ENCODE measurements around the gene TRIM65.

DNA sequence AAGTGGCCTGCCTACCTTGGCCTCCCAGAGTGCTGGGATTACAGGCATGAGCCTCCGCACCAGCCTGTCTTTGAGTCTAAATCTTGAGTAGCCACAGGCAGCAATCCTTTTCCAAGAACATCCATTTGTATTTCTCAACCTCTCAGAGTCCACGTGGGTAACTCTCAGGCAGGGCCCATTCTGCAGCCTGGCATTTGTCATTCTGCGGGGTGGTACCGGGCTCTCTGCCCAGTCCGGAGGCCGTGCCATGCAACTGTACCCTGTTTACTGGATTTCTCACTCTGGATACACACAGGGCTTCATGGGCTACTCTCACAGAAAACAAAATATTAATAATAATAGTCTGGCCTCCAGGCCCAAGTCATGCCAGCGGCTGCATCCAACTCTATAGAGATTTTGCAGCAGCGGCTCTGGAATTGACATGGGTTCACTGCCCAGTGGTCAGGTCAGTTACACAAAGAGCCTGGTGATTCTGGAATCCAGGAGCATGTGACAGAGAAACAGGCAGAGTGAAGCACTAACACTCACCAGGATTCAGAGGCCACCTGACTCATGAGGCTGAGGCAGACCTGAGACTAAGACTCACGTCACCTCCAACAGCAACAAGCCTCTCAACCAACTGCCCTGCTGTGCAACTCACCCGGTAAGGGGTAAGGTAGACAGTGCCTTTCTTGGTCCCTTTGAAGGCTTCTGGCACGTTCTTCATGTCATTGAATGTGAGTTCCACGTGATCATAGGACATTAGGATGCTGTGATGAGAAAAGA is 45.6 kb downstream of the TRIM65 start:
- TF ChIP-seq, protein P1, sequence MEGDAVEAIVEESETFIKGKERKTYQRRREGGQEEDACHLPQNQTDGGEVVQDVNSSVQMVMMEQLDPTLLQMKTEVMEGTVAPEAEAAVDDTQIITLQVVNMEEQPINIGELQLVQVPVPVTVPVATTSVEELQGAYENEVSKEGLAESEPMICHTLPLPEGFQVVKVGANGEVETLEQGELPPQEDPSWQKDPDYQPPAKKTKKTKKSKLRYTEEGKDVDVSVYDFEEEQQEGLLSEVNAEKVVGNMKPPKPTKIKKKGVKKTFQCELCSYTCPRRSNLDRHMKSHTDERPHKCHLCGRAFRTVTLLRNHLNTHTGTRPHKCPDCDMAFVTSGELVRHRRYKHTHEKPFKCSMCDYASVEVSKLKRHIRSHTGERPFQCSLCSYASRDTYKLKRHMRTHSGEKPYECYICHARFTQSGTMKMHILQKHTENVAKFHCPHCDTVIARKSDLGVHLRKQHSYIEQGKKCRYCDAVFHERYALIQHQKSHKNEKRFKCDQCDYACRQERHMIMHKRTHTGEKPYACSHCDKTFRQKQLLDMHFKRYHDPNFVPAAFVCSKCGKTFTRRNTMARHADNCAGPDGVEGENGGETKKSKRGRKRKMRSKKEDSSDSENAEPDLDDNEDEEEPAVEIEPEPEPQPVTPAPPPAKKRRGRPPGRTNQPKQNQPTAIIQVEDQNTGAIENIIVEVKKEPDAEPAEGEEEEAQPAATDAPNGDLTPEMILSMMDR (IDR thresholded peaks at IDR 0.05): no peak
- TF ChIP-seq, protein P2, sequence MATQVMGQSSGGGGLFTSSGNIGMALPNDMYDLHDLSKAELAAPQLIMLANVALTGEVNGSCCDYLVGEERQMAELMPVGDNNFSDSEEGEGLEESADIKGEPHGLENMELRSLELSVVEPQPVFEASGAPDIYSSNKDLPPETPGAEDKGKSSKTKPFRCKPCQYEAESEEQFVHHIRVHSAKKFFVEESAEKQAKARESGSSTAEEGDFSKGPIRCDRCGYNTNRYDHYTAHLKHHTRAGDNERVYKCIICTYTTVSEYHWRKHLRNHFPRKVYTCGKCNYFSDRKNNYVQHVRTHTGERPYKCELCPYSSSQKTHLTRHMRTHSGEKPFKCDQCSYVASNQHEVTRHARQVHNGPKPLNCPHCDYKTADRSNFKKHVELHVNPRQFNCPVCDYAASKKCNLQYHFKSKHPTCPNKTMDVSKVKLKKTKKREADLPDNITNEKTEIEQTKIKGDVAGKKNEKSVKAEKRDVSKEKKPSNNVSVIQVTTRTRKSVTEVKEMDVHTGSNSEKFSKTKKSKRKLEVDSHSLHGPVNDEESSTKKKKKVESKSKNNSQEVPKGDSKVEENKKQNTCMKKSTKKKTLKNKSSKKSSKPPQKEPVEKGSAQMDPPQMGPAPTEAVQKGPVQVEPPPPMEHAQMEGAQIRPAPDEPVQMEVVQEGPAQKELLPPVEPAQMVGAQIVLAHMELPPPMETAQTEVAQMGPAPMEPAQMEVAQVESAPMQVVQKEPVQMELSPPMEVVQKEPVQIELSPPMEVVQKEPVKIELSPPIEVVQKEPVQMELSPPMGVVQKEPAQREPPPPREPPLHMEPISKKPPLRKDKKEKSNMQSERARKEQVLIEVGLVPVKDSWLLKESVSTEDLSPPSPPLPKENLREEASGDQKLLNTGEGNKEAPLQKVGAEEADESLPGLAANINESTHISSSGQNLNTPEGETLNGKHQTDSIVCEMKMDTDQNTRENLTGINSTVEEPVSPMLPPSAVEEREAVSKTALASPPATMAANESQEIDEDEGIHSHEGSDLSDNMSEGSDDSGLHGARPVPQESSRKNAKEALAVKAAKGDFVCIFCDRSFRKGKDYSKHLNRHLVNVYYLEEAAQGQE (IDR thresholded peaks at IDR 0.05; ENCODE audit: insufficient read depth in 1 of 2, low read depth in 2 of 2, low read length in 1 of 2): no peak

Measured in Panc1 (cell line).